ENCODE data around the gene PRSS35. TPM values are rescaled to one million over a fixed set of nuclear protein-coding genes. Genes with fewer than 3 reads are reported as not detected.

Gene PRSS35
- total and polyA plus RNA-seq, 2 experiments from 2014 or later = 1.7 to 2.1 TPM

DNA sequence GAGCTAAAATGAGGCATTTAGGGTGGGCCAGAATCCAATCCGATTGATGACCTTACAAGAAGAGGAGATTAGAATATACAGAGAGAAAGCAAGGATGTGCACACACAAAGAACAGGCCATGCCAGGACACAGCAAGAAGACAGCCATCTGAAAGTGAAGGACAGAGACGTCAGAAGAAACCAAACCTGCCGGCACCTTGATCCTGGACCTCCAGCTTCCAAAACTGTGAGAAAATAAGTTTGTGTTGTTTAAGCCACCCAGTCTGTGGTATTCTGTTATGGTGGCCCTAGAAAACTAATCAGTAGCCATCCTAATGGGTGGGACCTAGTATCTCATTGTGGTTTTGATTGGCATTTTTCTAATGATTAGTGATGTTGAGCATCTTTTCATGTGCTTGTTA lies 41.7 kb upstream of the PRSS35 start:
- ATAC-seq = no peak
- no peaks in the 10 kb centered on the region for H3K27me3 ChIP-seq (ENCODE audit: insufficient read depth)
- H3K36me3 Mint-ChIP-seq (ENCODE audit: low read depth) = no peaks in the 10 kb centered on the region
- peaks cover 13% of the 10 kb centered on the region for H3K4me1 ChIP-seq (ENCODE audit: insufficient read depth)
- H3K4me2 ChIP-seq = no peak overlapping the region
- H3K4me1 Mint-ChIP-seq = peaks cover 5% of the 10 kb centered on the region
- H3K36me3 ChIP-seq (ENCODE audit: insufficient read depth) = no peaks in the 10 kb centered on the region
- no peaks in the 10 kb centered on the region for H4K20me1 ChIP-seq (replicated peaks; ENCODE audit: insufficient read depth)
- no peak overlapping the region for H2AFZ ChIP-seq
- no peaks in the 10 kb centered on the region for H3F3A ChIP-seq (replicated peaks; ENCODE audit: low read depth)
- H3K79me2 ChIP-seq (replicated peaks; ENCODE audit: insufficient read depth) = no peaks in the 10 kb centered on the region
- no peaks in the 10 kb centered on the region for H3K9me3 Mint-ChIP-seq
- H3K4me3 ChIP-seq = no peak overlapping the region
- no peak overlapping the region for H3K27ac Mint-ChIP-seq
- peaks cover 4% of the 10 kb centered on the region for H3K27me3 Mint-ChIP-seq (ENCODE audit: insufficient read depth, low read depth, poor library complexity)
- no peak overlapping the region for H3K27ac ChIP-seq (ENCODE audit: low read depth)
- H3K4me3 Mint-ChIP-seq = no peak overlapping the region
- DNase-seq (ENCODE audit: low spot score) = no peak
- TF ChIP-seq CREB1 (CRISPR knock-in tag; IDR thresholded peaks at IDR 0.05; ENCODE audit: low read depth) = no peak
- TF ChIP-seq, protein P1, sequence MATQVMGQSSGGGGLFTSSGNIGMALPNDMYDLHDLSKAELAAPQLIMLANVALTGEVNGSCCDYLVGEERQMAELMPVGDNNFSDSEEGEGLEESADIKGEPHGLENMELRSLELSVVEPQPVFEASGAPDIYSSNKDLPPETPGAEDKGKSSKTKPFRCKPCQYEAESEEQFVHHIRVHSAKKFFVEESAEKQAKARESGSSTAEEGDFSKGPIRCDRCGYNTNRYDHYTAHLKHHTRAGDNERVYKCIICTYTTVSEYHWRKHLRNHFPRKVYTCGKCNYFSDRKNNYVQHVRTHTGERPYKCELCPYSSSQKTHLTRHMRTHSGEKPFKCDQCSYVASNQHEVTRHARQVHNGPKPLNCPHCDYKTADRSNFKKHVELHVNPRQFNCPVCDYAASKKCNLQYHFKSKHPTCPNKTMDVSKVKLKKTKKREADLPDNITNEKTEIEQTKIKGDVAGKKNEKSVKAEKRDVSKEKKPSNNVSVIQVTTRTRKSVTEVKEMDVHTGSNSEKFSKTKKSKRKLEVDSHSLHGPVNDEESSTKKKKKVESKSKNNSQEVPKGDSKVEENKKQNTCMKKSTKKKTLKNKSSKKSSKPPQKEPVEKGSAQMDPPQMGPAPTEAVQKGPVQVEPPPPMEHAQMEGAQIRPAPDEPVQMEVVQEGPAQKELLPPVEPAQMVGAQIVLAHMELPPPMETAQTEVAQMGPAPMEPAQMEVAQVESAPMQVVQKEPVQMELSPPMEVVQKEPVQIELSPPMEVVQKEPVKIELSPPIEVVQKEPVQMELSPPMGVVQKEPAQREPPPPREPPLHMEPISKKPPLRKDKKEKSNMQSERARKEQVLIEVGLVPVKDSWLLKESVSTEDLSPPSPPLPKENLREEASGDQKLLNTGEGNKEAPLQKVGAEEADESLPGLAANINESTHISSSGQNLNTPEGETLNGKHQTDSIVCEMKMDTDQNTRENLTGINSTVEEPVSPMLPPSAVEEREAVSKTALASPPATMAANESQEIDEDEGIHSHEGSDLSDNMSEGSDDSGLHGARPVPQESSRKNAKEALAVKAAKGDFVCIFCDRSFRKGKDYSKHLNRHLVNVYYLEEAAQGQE (IDR thresholded peaks at IDR 0.05; ENCODE audit: unreplicated experiment) = no peak
- TF ChIP-seq, protein P2, sequence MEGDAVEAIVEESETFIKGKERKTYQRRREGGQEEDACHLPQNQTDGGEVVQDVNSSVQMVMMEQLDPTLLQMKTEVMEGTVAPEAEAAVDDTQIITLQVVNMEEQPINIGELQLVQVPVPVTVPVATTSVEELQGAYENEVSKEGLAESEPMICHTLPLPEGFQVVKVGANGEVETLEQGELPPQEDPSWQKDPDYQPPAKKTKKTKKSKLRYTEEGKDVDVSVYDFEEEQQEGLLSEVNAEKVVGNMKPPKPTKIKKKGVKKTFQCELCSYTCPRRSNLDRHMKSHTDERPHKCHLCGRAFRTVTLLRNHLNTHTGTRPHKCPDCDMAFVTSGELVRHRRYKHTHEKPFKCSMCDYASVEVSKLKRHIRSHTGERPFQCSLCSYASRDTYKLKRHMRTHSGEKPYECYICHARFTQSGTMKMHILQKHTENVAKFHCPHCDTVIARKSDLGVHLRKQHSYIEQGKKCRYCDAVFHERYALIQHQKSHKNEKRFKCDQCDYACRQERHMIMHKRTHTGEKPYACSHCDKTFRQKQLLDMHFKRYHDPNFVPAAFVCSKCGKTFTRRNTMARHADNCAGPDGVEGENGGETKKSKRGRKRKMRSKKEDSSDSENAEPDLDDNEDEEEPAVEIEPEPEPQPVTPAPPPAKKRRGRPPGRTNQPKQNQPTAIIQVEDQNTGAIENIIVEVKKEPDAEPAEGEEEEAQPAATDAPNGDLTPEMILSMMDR (conservative IDR thresholded peaks at IDR 0.05; ENCODE audit: low read depth in 2 of 2) = no peak
- no peak for TF ChIP-seq ETS1 (IDR thresholded peaks at IDR 0.05)
- no peak for TF ChIP-seq EZH2phosphoT487 (IDR thresholded peaks at IDR 0.05; ENCODE audit: unreplicated experiment)
- no peak for TF ChIP-seq EZH2 (IDR thresholded peaks at IDR 0.05; ENCODE audit: low read depth, unreplicated experiment)
- TF ChIP-seq JUNB (IDR thresholded peaks at IDR 0.05; ENCODE audit: unreplicated experiment) = no peak
- TF ChIP-seq ZNF331 (CRISPR knock-in tag; IDR thresholded peaks at IDR 0.05; ENCODE audit: low read depth) = no peak
- TF ChIP-seq ZNF114 (CRISPR knock-in tag; IDR thresholded peaks at IDR 0.05) = no peak
- TF ChIP-seq STAT1 (IDR thresholded peaks at IDR 0.05; ENCODE audit: unreplicated experiment) = no peak
- TF ChIP-seq POLR2AphosphoS5 (IDR thresholded peaks at IDR 0.05; ENCODE audit: low read depth) = no peak
- TF ChIP-seq ZNF462 (CRISPR knock-in tag; IDR thresholded peaks at IDR 0.05) = no peak
- TF ChIP-seq NANOG (IDR thresholded peaks at IDR 0.05; ENCODE audit: borderline replicate concordance) = no peak
- no peaks in the 10 kb centered on the region for H3K9me2 ChIP-seq (ENCODE audit: insufficient read depth)

Data from GM23338 (cell line).